Measurements from ENCODE around the gene DDX20.

The DDX20 gene

GRCh38 chr1:111725192-111725591 lies 30.5 kb upstream of the DDX20 start:
- TF ChIP-seq, protein P1, sequence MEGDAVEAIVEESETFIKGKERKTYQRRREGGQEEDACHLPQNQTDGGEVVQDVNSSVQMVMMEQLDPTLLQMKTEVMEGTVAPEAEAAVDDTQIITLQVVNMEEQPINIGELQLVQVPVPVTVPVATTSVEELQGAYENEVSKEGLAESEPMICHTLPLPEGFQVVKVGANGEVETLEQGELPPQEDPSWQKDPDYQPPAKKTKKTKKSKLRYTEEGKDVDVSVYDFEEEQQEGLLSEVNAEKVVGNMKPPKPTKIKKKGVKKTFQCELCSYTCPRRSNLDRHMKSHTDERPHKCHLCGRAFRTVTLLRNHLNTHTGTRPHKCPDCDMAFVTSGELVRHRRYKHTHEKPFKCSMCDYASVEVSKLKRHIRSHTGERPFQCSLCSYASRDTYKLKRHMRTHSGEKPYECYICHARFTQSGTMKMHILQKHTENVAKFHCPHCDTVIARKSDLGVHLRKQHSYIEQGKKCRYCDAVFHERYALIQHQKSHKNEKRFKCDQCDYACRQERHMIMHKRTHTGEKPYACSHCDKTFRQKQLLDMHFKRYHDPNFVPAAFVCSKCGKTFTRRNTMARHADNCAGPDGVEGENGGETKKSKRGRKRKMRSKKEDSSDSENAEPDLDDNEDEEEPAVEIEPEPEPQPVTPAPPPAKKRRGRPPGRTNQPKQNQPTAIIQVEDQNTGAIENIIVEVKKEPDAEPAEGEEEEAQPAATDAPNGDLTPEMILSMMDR (conservative IDR thresholded peaks at IDR 0.05; ENCODE audit: control insufficient read depth, insufficient read depth, low read depth, low read length) = no peak
- no peak overlapping the region for H3K4me3 ChIP-seq (ENCODE audit: control insufficient read depth, low read depth, low read length)
- no peak for DNase-seq (ENCODE audit: low read depth)

- no peak overlapping the region for H3K4me3 ChIP-seq (ENCODE audit: control insufficient read depth, low read depth, low read length)
- no peak for DNase-seq (ENCODE audit: low read depth)
- TF ChIP-seq, protein P1 (conservative IDR thresholded peaks at IDR 0.05; ENCODE audit: control insufficient read depth, insufficient read depth, low read depth, low read length) = no peak
Measured at GRCh38 chr1:111727056-111727455, 28.6 kb upstream of the DDX20 start.

DNA sequence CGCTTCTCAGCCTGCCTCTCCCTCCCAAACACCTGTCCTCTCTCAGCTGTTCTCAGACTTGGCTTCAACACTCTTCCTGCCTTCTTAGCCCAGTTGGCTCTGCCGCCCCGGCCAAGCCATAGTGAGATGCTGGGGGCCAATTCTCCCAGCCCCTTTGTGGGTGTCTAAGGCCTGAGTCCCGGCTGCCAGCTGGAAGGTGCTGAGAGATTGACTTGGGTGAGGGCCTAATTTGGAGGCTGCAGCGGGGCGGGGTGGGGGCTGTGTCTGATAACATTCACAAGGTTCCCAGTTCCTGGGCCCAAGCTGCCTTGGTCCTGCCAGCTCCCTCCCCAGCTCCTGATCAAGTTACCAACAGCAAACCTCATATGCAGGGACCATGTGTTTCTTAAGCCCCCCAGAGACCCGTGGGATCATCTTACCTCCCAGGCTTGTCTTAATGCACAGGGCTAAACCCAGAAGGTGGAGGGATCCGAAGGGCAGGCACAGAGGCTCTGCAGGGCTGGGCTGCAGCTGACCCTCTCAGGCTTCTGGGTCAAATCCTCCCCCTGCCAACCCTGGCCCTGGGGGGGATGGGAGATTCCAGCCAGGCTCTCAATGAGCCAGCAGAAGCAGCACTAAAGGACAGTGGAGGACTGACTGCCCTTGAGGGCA lies 26.3 kb upstream of the DDX20 start:
- TF ChIP-seq, protein P1 (conservative IDR thresholded peaks at IDR 0.05; ENCODE audit: control insufficient read depth, insufficient read depth, low read depth, low read length) = no peak

GRCh38 chr1:111729946-111730681 lies 25.6 kb upstream of the DDX20 start:
- DNase-seq (ENCODE audit: low read depth) = no peak
- H3K4me3 ChIP-seq (ENCODE audit: control insufficient read depth, low read depth, low read length) = no peak overlapping the region
- TF ChIP-seq, protein P1 (conservative IDR thresholded peaks at IDR 0.05; ENCODE audit: control insufficient read depth, insufficient read depth, low read depth, low read length) = no peak

More for the DNA sequence above, 26.3 kb upstream of the DDX20 start:
- H3K4me3 ChIP-seq (ENCODE audit: control insufficient read depth, low read depth, low read length) = no peak overlapping the region
- no peak for DNase-seq (ENCODE audit: low read depth)

DNA sequence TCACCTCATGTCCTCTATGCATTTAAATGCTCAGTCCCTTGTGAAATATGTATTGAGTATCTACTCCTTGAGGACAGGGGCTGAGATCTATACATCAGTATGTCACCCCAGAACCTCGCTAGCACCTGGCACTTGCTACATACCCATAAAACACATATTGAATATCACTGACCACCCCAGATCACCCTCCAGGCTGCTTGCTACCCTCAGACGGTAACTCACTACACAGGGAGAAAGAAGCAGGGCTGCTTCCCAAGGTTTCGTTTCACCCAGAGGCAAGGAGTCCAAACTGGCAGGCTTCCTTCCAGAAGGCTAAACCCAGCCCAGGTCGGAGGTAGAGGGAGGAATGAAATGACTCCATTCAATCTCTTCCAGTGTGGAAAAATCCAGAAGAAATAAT lies 25.0 kb upstream of the DDX20 start:
- TF ChIP-seq, protein P1 (conservative IDR thresholded peaks at IDR 0.05; ENCODE audit: control insufficient read depth, insufficient read depth, low read depth, low read length) = no peak
- no peak overlapping the region for H3K4me3 ChIP-seq (ENCODE audit: control insufficient read depth, low read depth, low read length)
- no peak for DNase-seq (ENCODE audit: low read depth)

DNA sequence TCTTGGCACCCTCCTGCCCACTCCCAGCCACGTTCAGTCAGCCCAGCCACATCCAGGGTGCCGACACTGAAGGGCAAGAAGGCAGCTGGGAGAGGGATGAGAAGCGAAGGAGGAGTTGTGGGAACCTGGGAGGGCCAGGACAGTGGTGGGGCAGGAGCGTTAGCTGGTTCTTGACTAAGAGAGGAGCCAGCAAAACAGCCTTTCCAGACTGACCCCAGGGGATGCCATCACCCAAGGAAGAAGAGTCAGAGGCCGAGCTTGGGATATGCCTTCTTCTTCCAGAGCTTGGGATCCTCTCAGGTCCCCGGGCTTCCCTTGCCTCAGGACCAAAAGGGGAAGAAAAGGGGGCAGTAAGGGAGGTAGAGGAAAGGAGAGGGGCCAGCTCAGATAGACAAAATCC lies 23.7 kb upstream of the DDX20 start:
- no peak for DNase-seq (ENCODE audit: low read depth)
- TF ChIP-seq, protein P1 (conservative IDR thresholded peaks at IDR 0.05; ENCODE audit: control insufficient read depth, insufficient read depth, low read depth, low read length) = no peak
- H3K4me3 ChIP-seq (ENCODE audit: control insufficient read depth, low read depth, low read length) = no peak overlapping the region
